GM12892 (cell line): ENCODE measurements around the gene AGK.

Experiments
- POLR2AphosphoS5 ChIP-seq: IDR thresholded peaks from 2 replicates; pipeline ENCODE4 v1.6.1; 2011; ENCODE audit warnings: low read depth, low read length, control low read depth
- TAF1 ChIP-seq: IDR thresholded peaks from 2 replicates; pipeline ENCODE4 v1.6.1; 2011; ENCODE audit warnings: low read depth, mild to moderate bottlenecking, control low read depth, low read length, borderline replicate concordance

GRCh38 chr7:141534757-141535737, 16.2 kb upstream of the AGK start:
- TF ChIP-seq POLR2AphosphoS5 (no peak), TAF1 (no peak)
